Stimulated activated CD4-positive, alpha-beta T cell treated with anti-CD3 and anti-CD28 coated beads, Interleukin-2, amount 100 ng/mL, for 24 hours (primary cell): ENCODE data around the gene SEC16A.
A peak's percentile ranks its signal among the peaks of the same experiment; 100 is the strongest.
"Not testable (repeated sequence)": the region's sequence is repeated elsewhere in the genome, so short reads cannot be mapped to it uniquely, and the experiment has no call there.

Experiments used
- DNase-seq, 2 donors: peaks; one replicate each; pipeline ENCODE4 v3.0.0-alpha.2; 2020

SEC16A gene

DNA sequence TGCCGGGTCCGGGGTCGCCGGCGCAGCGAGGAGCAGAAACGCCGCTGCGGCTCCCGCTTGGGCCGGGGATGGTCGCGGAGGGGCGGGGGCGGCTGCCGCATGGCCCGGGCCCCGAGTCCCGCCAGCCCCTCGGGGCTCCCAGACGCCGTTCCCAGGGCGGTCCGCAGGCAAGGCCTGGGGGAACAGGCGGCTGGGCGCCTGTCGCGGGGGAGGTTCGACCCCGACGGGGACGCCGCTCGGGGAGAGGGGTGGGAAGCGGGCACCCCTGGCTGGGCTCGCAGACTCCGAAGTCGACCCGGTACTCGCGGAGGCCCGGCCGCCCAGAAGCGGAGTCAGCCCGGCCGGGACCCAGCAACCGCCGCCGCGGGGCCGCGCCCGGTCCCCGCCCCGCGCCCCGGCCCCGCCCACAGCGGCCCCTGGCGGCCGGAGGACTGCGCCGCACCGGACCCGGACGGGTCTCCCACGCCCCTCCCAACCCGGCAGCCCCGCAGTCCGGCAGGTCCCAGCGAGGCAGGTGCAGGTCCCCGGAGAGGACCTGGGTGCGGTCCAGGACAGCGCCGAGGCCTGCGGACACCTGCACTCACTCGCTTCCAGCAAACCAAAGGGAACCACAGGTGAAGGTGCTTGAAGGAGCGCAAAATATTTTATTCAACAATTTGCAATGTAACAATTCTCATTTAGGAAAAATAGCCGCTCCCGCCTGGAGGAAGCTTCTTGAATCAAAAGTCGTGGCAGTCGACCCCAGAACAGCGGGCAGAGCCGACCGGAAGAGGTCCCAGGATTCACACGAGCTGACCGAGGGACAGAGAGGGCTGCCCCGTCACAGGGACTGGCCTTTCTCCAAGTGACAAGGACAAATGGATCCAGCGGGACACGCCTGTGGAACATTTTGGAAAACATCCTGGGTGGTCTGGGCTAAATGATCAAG, 43.1 kb downstream of the SEC16A start, which contains the start of gene INPP5E:
Gene INPP5E, minus strand, starts transcription at position 365 of the 928 bp plus-strand sequence. CDS start 426 bp downstream, outside the sequence.
- peak; percentile 88 to 89 for DNase-seq

DNA sequence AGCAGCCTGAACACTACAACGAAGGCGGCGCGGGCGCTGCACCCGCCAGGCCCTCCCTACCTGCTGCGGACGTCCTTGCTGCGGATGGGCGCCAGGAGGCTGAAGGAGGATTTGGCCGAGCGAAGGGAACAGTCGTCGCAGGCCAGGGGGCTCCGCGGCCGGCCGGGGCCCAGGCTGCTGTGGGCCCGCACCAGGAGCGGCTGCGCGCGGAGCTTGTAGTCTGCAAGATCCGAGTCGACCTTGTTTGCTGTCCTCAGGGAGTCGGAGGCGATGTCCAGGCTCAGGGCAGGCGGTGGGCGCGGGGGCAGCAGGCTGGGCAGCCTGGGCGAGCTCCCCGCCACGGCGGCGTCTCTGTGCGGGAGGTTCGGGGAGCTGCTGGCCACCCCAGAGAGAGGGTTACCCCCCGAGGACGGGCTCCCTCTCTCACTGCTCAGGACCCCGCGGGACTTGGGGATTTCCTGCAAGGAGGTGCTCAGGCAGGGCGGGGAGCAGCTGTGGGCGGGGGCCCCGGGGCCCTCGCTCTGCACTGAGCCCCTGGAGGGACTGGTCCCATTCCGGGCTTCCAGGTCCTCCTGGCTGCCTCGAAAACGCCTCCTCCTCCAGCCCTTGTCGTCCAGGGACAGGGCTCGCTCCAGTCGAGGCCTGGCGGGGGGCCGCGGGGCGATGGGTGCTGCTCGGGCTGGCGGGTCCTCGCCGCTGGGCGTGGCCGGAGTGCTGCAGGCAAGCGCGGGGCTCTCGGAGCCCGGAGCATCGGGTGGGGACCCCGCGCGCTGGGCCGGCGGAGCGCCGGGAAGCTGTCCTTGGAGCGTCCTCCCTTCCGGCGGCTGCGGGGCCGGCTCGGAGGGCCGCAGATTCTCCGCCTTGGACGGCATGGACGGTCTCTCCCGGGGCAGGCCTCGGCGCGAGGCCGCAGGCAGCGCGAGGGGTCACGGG, 44.0 kb downstream of the SEC16A start:
- peak; percentile 67 to 71 for DNase-seq

DNA sequence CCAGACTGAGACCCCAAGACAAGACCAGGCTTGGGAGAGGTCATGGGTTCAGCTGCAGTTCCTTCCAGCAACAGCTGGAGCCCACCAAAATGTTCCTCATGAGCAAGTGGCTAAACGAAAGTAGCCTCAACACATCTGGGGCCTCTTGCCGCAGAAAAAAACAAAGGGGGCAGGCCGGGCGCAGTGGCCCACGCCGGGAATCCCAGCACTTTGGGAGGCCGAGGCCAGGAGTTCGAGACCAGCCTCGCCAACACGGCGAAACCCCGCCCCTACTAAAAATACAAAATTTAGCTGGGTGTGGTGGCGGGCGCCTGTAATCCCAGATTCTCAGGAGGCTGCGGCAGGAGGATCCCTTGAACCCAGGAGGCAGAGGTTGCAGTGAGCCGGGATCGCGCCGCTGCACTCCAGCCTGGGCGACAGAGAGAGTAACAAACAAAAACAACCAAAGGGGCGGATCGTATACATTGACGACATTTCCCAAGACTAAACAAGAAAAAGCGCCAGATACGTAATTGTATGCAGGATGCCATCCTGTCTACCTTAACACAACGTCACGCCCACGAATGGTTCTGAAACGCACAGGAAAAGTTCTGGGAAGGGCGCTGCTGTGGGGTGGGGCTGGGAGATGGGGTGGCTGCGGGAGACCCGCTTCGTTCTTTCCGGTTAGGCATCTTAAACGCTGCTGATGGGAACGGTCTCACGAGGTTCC, 44.8 kb downstream of the SEC16A start:
- DNase-seq = no peak

DNA sequence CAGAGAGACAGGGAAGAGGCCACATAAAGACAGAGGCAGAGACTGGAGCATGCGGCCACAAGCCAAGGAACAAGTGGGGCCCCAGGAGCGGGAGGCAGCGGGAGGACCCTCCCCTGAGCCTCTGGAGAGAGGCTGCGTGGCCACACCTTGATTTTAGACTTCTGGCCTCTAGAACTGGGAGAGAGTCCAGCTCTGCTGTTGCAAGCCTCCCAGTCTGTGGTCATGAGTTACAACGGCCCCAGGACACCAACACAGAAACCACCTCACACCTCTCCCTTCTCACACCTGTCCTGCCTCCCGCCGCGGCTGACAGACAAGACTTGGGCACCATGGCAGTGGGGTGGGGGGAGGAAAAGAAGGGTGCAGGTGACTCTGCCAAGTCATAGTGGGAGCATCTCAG, 45.4 kb downstream of the SEC16A start:
- DNase-seq = no peak

DNA sequence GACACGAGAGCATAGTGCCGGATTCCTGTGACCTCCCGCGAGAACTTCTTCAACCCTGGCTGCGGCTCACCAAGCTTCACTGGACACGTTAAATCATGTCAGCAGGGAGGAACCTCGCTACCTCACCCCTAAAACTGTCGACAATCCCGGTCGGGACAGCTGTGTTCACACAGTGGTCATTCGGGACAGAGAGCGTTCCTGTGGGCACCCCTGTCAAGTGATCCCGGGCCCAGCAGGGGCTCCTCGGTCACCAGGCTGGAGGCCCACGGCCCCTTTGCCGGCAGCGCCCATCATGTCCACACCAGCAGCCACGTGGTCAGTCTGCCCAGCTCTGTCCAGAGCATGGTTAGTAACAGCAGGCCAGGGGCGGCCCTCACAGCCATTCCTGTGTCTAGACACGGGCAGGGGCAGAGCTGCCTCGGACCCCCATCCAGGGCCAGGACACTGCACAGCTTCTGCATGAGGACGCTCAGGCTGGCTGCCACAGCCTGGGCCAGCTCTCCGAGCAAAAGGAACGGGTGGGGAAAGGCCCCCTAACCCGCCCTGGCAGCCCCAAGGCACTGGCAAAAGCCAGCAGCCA, 46.7 kb downstream of the SEC16A start:
- no peak for DNase-seq

GRCh38 chr9:136434580-136435169, 48.2 kb downstream of the SEC16A start:
- no peak for DNase-seq

DNA sequence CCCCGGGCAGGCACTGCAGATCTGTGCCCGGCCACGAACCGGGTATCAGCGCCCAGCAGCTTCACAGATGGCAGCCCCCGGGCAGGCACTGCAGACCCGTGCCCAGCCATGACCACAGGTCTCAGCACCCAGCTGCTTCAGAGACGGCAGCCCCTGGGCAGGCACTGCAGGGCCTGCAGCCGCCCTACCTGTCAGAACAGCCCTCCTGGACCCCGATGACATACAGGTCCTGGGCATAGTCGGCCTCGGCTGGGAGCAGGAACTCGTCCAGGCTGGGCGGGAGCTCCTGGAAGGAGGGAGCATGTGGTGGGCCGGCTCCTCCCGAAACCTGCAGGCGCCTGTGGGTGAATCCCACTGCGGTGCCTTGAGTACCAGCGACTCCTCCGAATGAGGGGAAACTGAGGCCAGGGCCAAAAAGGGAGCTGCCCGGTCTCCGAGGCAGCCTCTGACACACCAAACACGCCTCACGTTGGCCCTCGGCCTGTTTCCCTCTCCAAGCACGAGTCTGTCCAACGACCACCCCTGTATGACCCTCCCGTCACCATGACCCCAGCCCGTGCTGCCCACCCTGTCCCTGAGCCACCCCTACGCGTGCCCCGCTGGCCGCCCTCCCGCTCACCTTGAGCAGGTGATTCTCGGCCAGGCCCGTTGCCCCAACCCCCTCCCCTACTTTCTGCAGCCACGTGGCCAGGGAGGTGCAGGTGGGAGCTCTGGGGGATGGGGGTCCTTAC, 48.8 kb downstream of the SEC16A start:
- no peak for DNase-seq

- no peak for DNase-seq
These were observed 49.7 kb downstream of the SEC16A start for GRCh38 chr9:136433043-136433715.

DNA sequence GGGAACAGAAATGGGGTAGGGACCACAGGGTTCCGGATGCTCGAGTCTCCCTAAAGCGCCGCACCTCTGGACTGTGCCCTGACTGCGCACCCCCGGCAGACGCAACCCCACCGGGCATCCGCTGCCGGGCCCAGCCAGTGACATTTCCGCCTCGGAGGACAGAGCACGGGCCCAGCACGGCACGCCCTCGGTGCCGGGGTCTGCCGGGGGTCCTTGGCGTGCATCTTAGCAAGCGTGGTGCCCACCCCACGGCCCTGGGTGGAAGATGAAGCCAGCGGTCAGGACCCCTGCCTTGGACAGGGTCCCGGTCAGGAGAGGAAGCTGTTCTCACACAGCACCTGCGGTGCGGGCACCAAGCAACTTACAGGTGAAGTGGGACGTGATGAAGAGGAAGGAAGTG, 50.2 kb downstream of the SEC16A start:
- DNase-seq = no peak

DNA sequence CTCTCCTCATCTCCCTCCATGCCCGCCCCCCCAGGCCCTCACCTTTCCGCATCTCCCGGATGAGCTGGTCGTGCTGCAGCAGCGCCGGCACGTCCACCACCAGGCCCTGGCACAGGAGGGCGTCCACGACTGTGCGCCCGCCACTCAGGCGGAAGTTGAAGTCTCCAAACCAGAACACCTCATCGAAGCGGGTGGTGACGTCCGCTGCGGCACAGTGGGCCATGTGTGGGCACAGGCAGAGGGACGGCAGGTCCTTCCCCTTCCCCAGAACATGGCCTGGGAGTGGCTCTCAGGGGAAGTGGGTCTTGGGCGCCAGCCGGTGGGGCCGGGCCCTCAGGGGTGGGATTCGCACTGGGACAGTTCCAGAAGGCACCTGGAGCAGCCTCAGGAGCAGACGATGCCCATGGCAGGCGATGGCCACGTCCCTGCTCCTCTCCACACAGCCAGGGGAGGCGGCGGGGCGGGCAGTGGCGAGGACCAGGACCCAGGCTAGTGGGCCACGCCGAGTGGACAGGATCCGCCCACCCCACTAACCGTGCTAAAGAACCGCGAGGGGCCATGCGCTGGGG, 51.0 kb downstream of the SEC16A start:
- DNase-seq = no peak

DNA sequence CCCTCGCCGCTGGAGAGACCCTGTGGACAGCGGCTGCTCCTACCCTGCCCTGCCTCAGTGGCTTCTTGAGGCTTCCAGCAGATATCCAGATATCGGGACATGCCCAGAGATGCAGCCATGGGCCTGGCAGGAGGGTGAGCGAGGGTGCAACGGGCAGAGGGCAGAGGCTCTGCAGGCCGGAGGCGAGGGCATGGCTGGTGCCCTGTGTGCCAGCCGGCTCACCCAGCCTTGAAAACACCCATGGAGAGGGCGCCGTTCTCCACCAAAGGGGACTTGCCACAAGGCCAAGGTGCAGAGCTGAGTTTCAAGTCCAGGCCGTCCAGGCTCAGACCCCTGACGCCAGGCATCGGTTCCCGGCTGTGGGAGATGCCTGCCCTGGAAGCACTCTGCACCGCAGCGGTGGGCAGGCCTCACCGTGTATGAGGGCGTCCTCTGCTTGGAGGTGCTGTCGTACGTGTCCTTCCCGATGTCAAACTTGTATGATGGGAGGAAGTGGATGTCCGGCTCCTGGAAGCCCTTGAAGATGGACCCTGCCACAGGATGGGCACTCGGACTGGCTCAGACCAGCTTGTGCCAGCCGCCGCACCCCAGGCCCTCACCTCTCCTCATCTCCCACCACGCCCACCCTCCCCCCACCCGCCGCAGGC, 52.1 kb downstream of the SEC16A start:
- DNase-seq = no peak

GRCh38 chr9:136429683-136430491, 53.0 kb downstream of the SEC16A start:
- DNase-seq = no peak

GRCh38 chr9:136429075-136429628, 53.7 kb downstream of the SEC16A start:
- DNase-seq = no peak

- DNase-seq = no peak
These were observed 56.1 kb downstream of the SEC16A start for GRCh38 chr9:136426787-136427186.

DNA sequence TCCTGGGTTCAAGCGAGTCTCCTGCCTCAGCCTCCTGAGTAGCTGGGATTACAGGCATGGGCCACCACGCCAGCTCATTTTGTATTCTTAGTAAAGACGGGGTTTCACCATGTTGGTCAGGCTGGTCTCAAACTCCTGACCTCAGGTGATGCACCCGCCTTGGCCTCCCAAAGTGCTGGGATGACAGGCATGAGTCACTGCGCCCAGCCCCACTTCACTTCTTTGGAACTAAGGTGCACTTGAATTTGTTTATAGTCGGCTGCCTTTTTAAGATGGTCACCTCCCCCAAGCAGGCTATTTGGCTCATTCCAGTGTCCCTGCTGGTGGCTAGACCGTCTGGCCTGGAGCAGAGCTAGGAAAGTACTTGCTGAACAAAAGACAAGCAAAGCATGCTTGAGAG, 57.5 kb downstream of the SEC16A start:
- DNase-seq = not testable (repeated sequence)

DNA sequence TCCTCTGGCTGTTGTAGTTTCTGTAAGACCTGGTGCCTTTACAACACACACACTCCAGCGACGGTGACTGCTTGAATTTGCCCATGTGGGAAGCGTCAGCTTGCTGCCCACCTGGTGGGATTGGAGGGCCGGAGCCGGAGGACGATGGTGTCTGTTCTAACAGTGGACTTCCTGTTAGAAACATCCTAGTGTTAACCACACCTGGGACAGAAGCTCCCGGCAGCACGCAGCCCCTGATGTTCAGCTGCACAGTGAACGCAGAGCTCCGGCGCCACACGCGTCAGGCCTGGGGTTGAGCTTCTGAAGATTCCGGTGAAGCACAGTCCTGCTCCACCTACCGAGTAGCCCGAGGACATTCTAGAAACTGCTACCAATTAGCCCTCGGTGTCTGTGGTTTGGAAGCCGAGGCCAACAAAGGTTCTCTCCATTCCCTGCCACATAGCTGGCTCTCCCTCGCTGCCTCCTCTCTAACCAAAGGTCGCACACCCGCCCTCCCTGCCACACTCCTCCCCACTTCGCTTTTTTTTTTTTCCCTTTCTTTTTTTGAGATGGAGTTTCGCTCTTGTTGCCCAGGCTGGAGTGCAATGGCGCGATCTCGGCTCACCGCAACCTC, 58.0 kb downstream of the SEC16A start:
- no peak for DNase-seq

DNA sequence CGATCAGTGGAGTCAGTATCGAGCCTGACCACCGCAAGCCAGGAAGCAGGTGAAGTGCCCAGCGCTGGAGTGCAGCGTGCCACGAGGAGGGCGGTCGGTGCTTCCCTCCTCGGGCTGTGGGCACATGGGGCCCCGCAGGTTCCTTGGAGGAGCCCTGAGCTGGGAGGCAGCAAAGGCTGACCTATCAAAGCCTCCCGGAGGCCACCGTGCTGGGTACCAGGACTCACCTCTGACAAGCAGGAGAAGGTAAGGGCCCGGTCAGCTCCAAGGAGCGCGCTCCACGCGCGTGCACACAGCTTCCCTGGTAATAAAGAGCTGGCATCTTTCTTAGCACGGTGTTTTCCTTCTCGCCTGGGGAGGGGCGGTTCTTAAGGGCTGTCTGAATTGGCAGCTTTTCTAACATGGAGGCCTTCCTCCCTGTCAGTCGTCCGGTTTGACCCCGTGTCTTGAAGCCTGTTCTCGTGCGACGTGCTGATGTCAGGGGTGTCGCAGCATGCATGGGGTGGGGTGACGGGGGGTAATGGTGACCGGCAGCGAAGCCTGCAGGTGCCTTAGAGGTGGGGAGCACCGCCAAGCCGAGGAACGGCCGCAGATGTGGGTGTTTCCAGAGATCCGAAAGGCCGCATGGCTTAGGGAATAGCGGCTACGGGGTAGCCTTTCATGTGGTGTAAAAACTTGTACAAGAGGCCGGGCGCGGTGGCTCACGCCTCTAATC, 59.3 kb downstream of the SEC16A start:
- DNase-seq = no peak
